ENCODE data around the gene RAB39B. TPM values are rescaled to one million over a fixed set of nuclear protein-coding genes. Genes with fewer than 3 reads are reported as not detected.
A peak's percentile ranks its signal among the peaks of the same experiment; 100 is the strongest.

The RAB39B gene, protein sequence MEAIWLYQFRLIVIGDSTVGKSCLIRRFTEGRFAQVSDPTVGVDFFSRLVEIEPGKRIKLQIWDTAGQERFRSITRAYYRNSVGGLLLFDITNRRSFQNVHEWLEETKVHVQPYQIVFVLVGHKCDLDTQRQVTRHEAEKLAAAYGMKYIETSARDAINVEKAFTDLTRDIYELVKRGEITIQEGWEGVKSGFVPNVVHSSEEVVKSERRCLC
- 1 to 10 TPM in 1 of 5 donors, under 1 TPM in 3, not detected in 1; under 0.01 to 1.5 (median 0.51) TPM for total RNA-seq
- polyA plus RNA-seq: under 1 TPM; 0.25 to 0.61 (median 0.31) TPM
- long read RNA-seq, donor 1: 0 reads
- long read RNA-seq, donor 2, partial matches to known transcripts: 0 of 1 reads
- long read RNA-seq, donor 2, other reads (novel, unspliced or antisense): 0 of 1 reads
- long read RNA-seq, donor 3: 0 reads
- long read RNA-seq, donor 4: 0 reads
- long read RNA-seq, donor 5, partial matches to known transcripts: 0 of 1 reads
- long read RNA-seq, donor 5, other reads (novel, unspliced or antisense): 0 of 1 reads
- long read RNA-seq, donor 6: 0 reads
- long read RNA-seq, donor 7, partial matches to known transcripts: 0 of 2 reads
- long read RNA-seq, donor 7, other reads (novel, unspliced or antisense): 0 of 2 reads
- long read RNA-seq, donor 8, partial matches to known transcripts: 0 of 1 reads
- long read RNA-seq, donor 8, other reads (novel, unspliced or antisense): 0 of 1 reads
- long read RNA-seq, donor 9, partial matches to known transcripts: 0 of 1 reads
- long read RNA-seq, donor 9, other reads (novel, unspliced or antisense): 0 of 1 reads
- long read RNA-seq, donor 10: 0 reads

DNA sequence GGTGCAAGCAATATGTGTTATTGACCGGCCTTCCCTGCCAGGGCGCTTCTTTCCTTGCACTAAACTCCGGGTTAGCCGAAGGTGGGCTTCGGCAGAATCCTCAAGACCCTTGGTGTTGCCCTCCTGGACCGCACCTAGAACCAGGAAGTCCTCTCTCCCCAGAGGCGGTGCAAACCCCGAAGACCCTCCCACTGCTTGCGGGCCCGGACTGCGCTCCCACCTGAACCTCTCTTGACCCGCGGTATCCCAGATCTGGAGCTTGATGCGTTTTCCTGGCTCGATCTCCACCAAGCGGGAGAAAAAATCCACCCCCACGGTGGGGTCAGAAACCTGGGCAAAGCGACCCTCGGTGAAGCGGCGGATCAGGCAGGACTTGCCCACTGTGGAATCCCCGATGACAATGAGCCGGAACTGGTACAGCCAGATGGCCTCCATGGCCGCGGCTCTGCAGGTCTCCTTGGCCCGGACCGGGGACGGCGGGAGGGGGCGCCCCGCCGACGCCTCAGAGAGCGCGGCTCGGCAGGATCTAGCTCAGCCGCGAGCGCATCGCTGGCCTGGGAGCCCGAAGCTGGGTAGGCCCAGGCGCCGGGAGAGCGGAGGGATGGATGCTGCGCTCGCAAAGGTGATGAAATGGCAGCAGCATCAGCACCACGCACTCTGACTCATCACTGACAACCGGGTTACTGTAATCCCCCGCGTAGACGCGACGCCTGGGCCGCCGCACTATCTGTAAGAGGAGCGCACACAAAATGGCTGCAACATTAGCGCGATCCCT lies at the start of gene RAB39B:
Gene RAB39B, minus strand, starts transcription at position 638 of the 775 bp plus-strand sequence. Its CDS starts 203 bp downstream, at position 435.
- Histone ChIP-seq H3K4me1 (peaks cover 0 to 11% (median 5%) of the 10 kb centered on the region in 4 donors), H3K27ac (peak within 1 kb of the TSS in 3 of 5 donors; percentile 0 to 46 (median 16)), H3K4me3 (peak within 1 kb of the TSS; percentile 38 to 52 (median 46)), H3K36me3 (no peaks in the 10 kb centered on the region), H3K9me3 (no peaks in the 10 kb centered on the region), H3K27me3 (no peaks in the 10 kb centered on the region)
- peak; percentile 43 to 73 for DNase-seq
- 3 to 30% (median 5%) methylated on average over 22 to 58 of the region's 58 CpGs for WGBS, 5 donors
- no peak for TF ChIP-seq POLR2AphosphoS5 (IDR thresholded peaks at IDR 0.05)
- TF ChIP-seq, protein P1, sequence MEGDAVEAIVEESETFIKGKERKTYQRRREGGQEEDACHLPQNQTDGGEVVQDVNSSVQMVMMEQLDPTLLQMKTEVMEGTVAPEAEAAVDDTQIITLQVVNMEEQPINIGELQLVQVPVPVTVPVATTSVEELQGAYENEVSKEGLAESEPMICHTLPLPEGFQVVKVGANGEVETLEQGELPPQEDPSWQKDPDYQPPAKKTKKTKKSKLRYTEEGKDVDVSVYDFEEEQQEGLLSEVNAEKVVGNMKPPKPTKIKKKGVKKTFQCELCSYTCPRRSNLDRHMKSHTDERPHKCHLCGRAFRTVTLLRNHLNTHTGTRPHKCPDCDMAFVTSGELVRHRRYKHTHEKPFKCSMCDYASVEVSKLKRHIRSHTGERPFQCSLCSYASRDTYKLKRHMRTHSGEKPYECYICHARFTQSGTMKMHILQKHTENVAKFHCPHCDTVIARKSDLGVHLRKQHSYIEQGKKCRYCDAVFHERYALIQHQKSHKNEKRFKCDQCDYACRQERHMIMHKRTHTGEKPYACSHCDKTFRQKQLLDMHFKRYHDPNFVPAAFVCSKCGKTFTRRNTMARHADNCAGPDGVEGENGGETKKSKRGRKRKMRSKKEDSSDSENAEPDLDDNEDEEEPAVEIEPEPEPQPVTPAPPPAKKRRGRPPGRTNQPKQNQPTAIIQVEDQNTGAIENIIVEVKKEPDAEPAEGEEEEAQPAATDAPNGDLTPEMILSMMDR (IDR thresholded peaks at IDR 0.05): no peak
- intact Hi-C loops (cut with DNase I; ENCODE audit: low total_unique reads): no loop called here

DNA sequence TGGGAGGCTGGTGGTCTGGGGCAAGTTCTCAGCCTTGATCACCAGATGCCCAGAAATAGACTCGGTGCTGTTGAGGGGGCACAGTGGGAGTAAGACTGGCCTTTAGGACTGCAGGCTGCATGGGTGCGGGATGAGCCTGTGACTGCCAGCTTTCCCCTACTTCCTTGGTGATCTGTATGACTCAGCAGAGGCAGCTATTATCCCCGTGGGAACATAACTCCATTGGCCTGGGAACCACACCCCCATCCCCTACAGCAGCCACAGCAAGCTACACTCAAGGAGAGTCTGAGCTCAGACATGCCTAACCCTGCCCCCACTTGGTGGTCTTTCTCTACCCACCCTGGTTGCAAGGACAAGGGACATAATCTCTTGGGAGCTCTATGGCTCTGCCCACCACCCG lies 49.5 kb upstream of the RAB39B start:
- no peaks in the 10 kb centered on the region for H3K36me3 ChIP-seq
- H3K4me1 ChIP-seq: no peaks in the 10 kb centered on the region
- H3K9me3 ChIP-seq: peaks cover 0 to 33% (median 16%) of the 10 kb centered on the region in 4 donors
- no peaks in the 10 kb centered on the region for H3K27me3 ChIP-seq
- no peak for DNase-seq
- no peak overlapping the region for H3K27ac ChIP-seq
- TF ChIP-seq, protein P1 (IDR thresholded peaks at IDR 0.05): no peak
- no peak overlapping the region for H3K4me3 ChIP-seq
- 79 to 100% (median 85%) methylated on average over 1 to 4 of the region's 4 CpGs for WGBS, 5 donors
- intact Hi-C loops (cut with DNase I; ENCODE audit: low total_unique reads): no loop called here

DNA sequence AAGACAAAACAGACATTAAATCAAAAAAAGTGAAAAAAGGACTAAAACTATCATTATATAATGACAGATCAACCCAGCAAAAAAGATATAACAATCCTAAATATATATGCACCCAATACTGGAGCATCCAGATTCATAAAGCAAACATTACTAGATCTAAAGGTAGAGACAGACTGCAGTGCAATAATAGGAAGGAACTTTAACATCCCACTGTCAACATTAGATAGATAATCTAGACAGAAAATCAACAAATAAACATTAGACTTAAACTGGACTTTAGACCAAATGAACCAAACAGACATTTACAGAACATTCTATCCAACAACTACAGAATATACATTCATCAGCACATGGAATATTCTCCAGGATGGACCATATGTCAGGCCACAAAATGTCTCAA lies 29.5 kb upstream of the RAB39B start:
- H3K9me3 ChIP-seq: no peaks in the 10 kb centered on the region
- no peaks in the 10 kb centered on the region for H3K4me1 ChIP-seq
- H3K27ac ChIP-seq: no peak overlapping the region
- H3K36me3 ChIP-seq: peaks cover 0 to 6% (median 0%) of the 10 kb centered on the region in 4 donors
- no peaks in the 10 kb centered on the region for H3K27me3 ChIP-seq
- TF ChIP-seq POLR2AphosphoS5 (IDR thresholded peaks at IDR 0.05) (no peak), EP300 (IDR thresholded peaks at IDR 0.05) (no peak), POLR2A (IDR thresholded peaks at IDR 0.05) (no peak)
- TF ChIP-seq, protein P1 (IDR thresholded peaks at IDR 0.05): no peak
- intact Hi-C loops (cut with DNase I; ENCODE audit: low total_unique reads): no loop called here
- H3K4me3 ChIP-seq: no peak overlapping the region
- DNase-seq: no peak

DNA sequence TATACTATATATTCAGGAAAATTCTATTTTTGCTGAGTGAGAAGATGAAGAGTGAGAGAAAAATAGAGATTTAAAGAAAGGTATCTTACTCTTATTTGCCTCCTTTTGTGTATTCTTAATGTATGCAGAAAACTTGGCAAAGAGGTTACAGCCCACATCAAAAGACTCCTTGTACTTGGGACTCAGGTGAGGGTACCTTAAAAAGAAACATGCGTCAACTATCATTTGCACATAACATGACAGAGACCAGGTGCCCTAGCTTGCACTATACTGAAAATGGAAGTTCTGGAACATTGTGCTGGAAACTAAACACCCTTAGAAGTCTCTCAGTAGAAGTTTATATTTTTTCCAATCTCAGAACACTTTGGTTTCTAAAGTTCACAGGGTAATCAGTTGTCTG lies 15.6 kb upstream of the RAB39B start:
- Histone ChIP-seq H3K9me3 (no peaks in the 10 kb centered on the region), H3K4me3 (no peak overlapping the region), H3K4me1 (no peaks in the 10 kb centered on the region), H3K36me3 (peaks cover 0 to 4% (median 0%) of the 10 kb centered on the region in 4 donors), H3K27me3 (no peaks in the 10 kb centered on the region), H3K27ac (no peak overlapping the region)
- DNase-seq: no peak
- TF ChIP-seq POLR2A (IDR thresholded peaks at IDR 0.05): no peak
- TF ChIP-seq, protein P1 (IDR thresholded peaks at IDR 0.05): no peak
- TF ChIP-seq POLR2AphosphoS5 (IDR thresholded peaks at IDR 0.05): no peak
- TF ChIP-seq EP300 (IDR thresholded peaks at IDR 0.05): no peak
- intact Hi-C loops (cut with DNase I; ENCODE audit: low total_unique reads): no loop called here
- 86 to 100% (median 91%) methylated on average over 1 of the region's 1 CpG for WGBS, 5 donors

Data from stomach (tissue), 19 donors.